GM21423 (cell line): Measurements from ENCODE around the gene SEC63.
"Not testable (repeated sequence)": the region's sequence is repeated elsewhere in the genome, so short reads cannot be mapped to it uniquely, and the experiment has no call there.

ENCODE experiments used
- ATAC-seq: cut with Tn5 transposase; IDR thresholded peaks from one replicate; pipeline ENCODE4 v1.9.1; 2021; ENCODE audit warnings: mild to moderate bottlenecking, moderate library complexity; ENCODE audit not compliant: unreplicated experiment

The SEC63 gene

GRCh38 chr6:107932580-107932979, 25.4 kb downstream of the SEC63 start:
- no peak for ATAC-seq

- no peak for ATAC-seq
Observed at GRCh38 chr6:107931894-107932293, 26.1 kb downstream of the SEC63 start.

- ATAC-seq = no peak
Observed at GRCh38 chr6:107928984-107929383, 29.0 kb downstream of the SEC63 start.

- ATAC-seq = not testable (repeated sequence)
Observed at GRCh38 chr6:107926697-107927544, 31.1 kb downstream of the SEC63 start.

GRCh38 chr6:107917451-107918375, 40.3 kb downstream of the SEC63 start:
- ATAC-seq = no peak

- not testable (repeated sequence) for ATAC-seq
Observed at GRCh38 chr6:107916961-107917360, 41.0 kb downstream of the SEC63 start.

- no peak for ATAC-seq
Observed at GRCh38 chr6:107911692-107912091, 46.3 kb downstream of the SEC63 start.

GRCh38 chr6:107894809-107895396, 63.1 kb downstream of the SEC63 start:
- ATAC-seq = no peak

GRCh38 chr6:107890431-107890830, 67.6 kb downstream of the SEC63 start:
- ATAC-seq = not testable (repeated sequence)

- not testable (repeated sequence) for ATAC-seq
Observed at GRCh38 chr6:107885950-107886349, 72.1 kb downstream of the SEC63 start.

- no peak for ATAC-seq
Observed at GRCh38 chr6:107879941-107880340, 78.1 kb downstream of the SEC63 start.

GRCh38 chr6:107877968-107878367, 80.0 kb downstream of the SEC63 start:
- peak; percentile 68 for ATAC-seq

- no peak for ATAC-seq
Observed at GRCh38 chr6:107871976-107872375, 86.0 kb downstream of the SEC63 start.

- not testable (repeated sequence) for ATAC-seq
Observed at GRCh38 chr6:107871512-107871911, 86.5 kb downstream of the SEC63 start.

GRCh38 chr6:107871016-107871415, 87.0 kb downstream of the SEC63 start:
- no peak for ATAC-seq

- no peak for ATAC-seq
Observed at GRCh38 chr6:107870381-107870780, 87.6 kb downstream of the SEC63 start.

- ATAC-seq = no peak
Observed at GRCh38 chr6:107869871-107870270, 88.1 kb downstream of the SEC63 start.

- ATAC-seq = no peak
Observed at GRCh38 chr6:107868867-107869611, 89.0 kb downstream of the SEC63 start.

GRCh38 chr6:107867302-107867615, 90.7 kb downstream of the SEC63 start:
- no peak for ATAC-seq

GRCh38 chr6:107866606-107867301, 91.3 kb downstream of the SEC63 start:
- ATAC-seq = no peak
